ENCODE data around the gene UCKL1.

Gene UCKL1

GRCh38 chr20:63911176-63911575 is 45.0 kb downstream of the UCKL1 start:
- H3K4me3 ChIP-seq (ENCODE audit: low read depth, low read length): no peak overlapping the region
- no peak for TF ChIP-seq CTCF (IDR thresholded peaks at IDR 0.05; ENCODE audit: borderline replicate concordance, insufficient read depth, low read depth, low read length)

GRCh38 chr20:63908008-63908682 is 48.1 kb downstream of the UCKL1 start:
- no peak for TF ChIP-seq CTCF (IDR thresholded peaks at IDR 0.05; ENCODE audit: borderline replicate concordance, insufficient read depth, low read depth, low read length)
- no peak overlapping the region for H3K4me3 ChIP-seq (ENCODE audit: low read depth, low read length)

- H3K4me3 ChIP-seq (ENCODE audit: low read depth, low read length): no peak overlapping the region
- no peak for TF ChIP-seq CTCF (IDR thresholded peaks at IDR 0.05; ENCODE audit: borderline replicate concordance, insufficient read depth, low read depth, low read length)
Observed at GRCh38 chr20:63903796-63904561, 52.2 kb downstream of the UCKL1 start.

GRCh38 chr20:63900413-63900812 is 55.8 kb downstream of the UCKL1 start:
- TF ChIP-seq CTCF (IDR thresholded peaks at IDR 0.05; ENCODE audit: borderline replicate concordance, insufficient read depth, low read depth, low read length): no peak
- H3K4me3 ChIP-seq (ENCODE audit: low read depth, low read length): no peak overlapping the region

- no peak overlapping the region for H3K4me3 ChIP-seq (ENCODE audit: low read depth, low read length)
- TF ChIP-seq CTCF (IDR thresholded peaks at IDR 0.05; ENCODE audit: borderline replicate concordance, insufficient read depth, low read depth, low read length): no peak
Observed at GRCh38 chr20:63898882-63899558, 57.2 kb downstream of the UCKL1 start.

- H3K4me3 ChIP-seq (ENCODE audit: low read depth, low read length): no peak overlapping the region
- TF ChIP-seq CTCF (IDR thresholded peaks at IDR 0.05; ENCODE audit: borderline replicate concordance, insufficient read depth, low read depth, low read length): no peak
Observed at GRCh38 chr20:63897978-63898561, 58.1 kb downstream of the UCKL1 start.

Data from GM12875 (cell line).